Left ventricle myocardium inferior (tissue), 1 donor: Measurements from ENCODE around the gene FBLN5. TPM values are rescaled to one million over a fixed set of nuclear protein-coding genes. Genes with fewer than 3 reads are reported as not detected.

Experiments
- DNase-seq: peaks from one replicate; pipeline ENCODE4 v3.0.0-alpha.2; 2020
- H3K27ac ChIP-seq: fragments of 200-600 bp; replicated peaks from 2 replicates; pipeline ENCODE4 v1.8.0; 2021
- H3K27me3 ChIP-seq: fragments of 200-600 bp; 2 replicates; pipeline ENCODE4 v1.8.0; 2021; ENCODE audit warnings: low read depth
- H3K36me3 ChIP-seq: fragments of 200-600 bp; 2 replicates; pipeline ENCODE4 v1.8.0; 2021
- H3K4me1 ChIP-seq: fragments of 200-600 bp; 2 replicates; pipeline ENCODE4 v1.8.0; 2021
- H3K4me3 ChIP-seq: fragments of 200-600 bp; 2 replicates; pipeline ENCODE4 v1.8.0; 2021; ENCODE audit warnings: mild to moderate bottlenecking, moderate library complexity
- H3K9me3 ChIP-seq: fragments of 200-600 bp; replicated peaks from 2 replicates; pipeline ENCODE4 v1.8.0; 2021
- CTCF ChIP-seq: fragments of 200-600 bp; IDR thresholded peaks from 2 replicates; pipeline ENCODE4 v1.8.0; 2021; ENCODE audit warnings: antibody characterized with exemption, mild to moderate bottlenecking, borderline replicate concordance
- intact Hi-C: fragments of 100-400 bp; cut with micrococcal nuclease; formaldehyde crosslinking; loops from one replicate; pipeline ENCODE4 v1.11.0; 2022
- total RNA-seq: library from RNA; stranded (reverse); fragmentation: NEBNext Ultra II Directional; extraction: Animal tissue kit (Norgen Biotek cat#: 25700); gene quantifications from one replicate; pipeline ENCODE4 v1.2.1, GENCODE V29; 2021
- donor health status: DM: no; HTN: yes; CAD: no; lungs with severe emphysema.

Gene FBLN5
- total RNA-seq, 1 donor from 2014 or later: 62.5 TPM

DNA sequence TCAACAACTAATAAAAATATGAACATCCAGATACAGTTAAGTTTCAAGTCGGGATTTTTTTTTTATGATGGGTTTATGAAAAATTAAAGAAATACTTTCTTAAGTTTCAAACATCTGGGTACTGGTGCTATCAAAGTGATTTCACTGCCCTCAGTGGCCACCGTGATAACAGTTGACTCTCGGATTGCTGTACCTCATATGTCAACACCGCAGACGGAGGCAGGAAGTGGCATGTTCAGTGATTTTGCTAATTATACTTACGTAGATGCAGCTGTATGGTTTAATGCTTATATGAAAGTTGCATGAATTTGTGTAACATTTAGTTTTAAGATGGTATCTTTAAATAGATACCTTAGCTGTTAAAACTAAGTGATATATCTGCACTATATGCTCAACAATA lies 20.8 kb upstream of the FBLN5 start:
- H3K36me3 ChIP-seq: peaks cover 66% of the 10 kb centered on the region
- intact Hi-C loops: no loop called here
- no peaks in the 10 kb centered on the region for H3K9me3 ChIP-seq
- no peaks in the 10 kb centered on the region for H3K4me1 ChIP-seq
- H3K27ac ChIP-seq: no peak overlapping the region
- no peak for DNase-seq
- no peak for TF ChIP-seq CTCF
- H3K27me3 ChIP-seq: no peaks in the 10 kb centered on the region
- H3K4me3 ChIP-seq: no peak overlapping the region

GRCh38 chr14:91964724-91965123 lies 17.2 kb upstream of the FBLN5 start:
- H3K4me1 ChIP-seq: no peaks in the 10 kb centered on the region
- peaks cover 31% of the 10 kb centered on the region for H3K36me3 ChIP-seq
- intact Hi-C loops: no loop called here
- no peak for TF ChIP-seq CTCF
- no peaks in the 10 kb centered on the region for H3K9me3 ChIP-seq
- H3K27me3 ChIP-seq: no peaks in the 10 kb centered on the region
- no peak for DNase-seq
- no peak overlapping the region for H3K4me3 ChIP-seq
- H3K27ac ChIP-seq: no peak overlapping the region

- no peak for TF ChIP-seq CTCF
- DNase-seq: no peak
- no peaks in the 10 kb centered on the region for H3K4me1 ChIP-seq
- no peak overlapping the region for H3K4me3 ChIP-seq
- peaks cover 6% of the 10 kb centered on the region for H3K27me3 ChIP-seq
- H3K27ac ChIP-seq: no peak overlapping the region
- intact Hi-C loops: no loop called here
- H3K9me3 ChIP-seq: no peaks in the 10 kb centered on the region
- peaks cover 24% of the 10 kb centered on the region for H3K36me3 ChIP-seq
These were observed 16.5 kb upstream of the FBLN5 start for GRCh38 chr14:91964011-91964410.

- intact Hi-C loops: no loop called here
- TF ChIP-seq CTCF: no peak
- no peak for DNase-seq
- H3K9me3 ChIP-seq: no peaks in the 10 kb centered on the region
- peaks cover 19% of the 10 kb centered on the region for H3K36me3 ChIP-seq
- no peaks in the 10 kb centered on the region for H3K4me1 ChIP-seq
- H3K27me3 ChIP-seq: peaks cover 7% of the 10 kb centered on the region
- no peak overlapping the region for H3K4me3 ChIP-seq
- no peak overlapping the region for H3K27ac ChIP-seq
These were observed 16.0 kb upstream of the FBLN5 start for GRCh38 chr14:91963465-91963864.

- intact Hi-C loops: no loop called here
- no peak for DNase-seq
- Histone ChIP-seq H3K9me3 (no peaks in the 10 kb centered on the region), H3K4me3 (no peak overlapping the region), H3K27me3 (peaks cover 26% of the 10 kb centered on the region), H3K27ac (no peak overlapping the region), H3K36me3 (peaks cover 5% of the 10 kb centered on the region), H3K4me1 (no peaks in the 10 kb centered on the region)
- TF ChIP-seq CTCF: no peak
These were observed 14.1 kb upstream of the FBLN5 start for GRCh38 chr14:91961297-91962220.
